NB4 (cell line): ENCODE data around the gene SUMO3.

Experiments used
- POLR2A ChIP-seq: IDR thresholded peaks from 2 replicates; pipeline ENCODE4 v1.6.1; 2011; ENCODE audit warnings: mild to moderate bottlenecking; ENCODE audit not compliant: insufficient read length; ENCODE audit errors: extremely low read depth
- TF ChIP-seq, protein P1 (sequence below): IDR thresholded peaks from one replicate; pipeline ENCODE4 v1.5.1; 2012; ENCODE audit warnings: low read depth, low read length

DNA sequence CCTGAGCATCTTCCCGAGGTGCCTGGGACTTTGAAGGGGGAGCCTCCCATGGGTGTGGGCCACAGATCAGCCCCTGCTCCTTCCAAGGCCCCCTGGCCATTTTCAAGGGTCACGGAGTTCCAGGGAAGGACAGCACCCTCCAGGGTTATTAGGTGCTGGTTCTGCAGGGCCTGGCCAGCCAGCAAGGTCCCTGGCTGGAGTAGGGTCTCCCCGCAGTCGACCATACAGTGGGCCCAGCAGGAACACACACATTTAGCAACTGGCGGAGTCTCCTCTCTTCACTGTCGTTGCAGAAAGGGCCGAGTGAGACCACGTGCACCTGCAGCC is 17.7 kb upstream of the SUMO3 start:
- TF ChIP-seq, protein P1, sequence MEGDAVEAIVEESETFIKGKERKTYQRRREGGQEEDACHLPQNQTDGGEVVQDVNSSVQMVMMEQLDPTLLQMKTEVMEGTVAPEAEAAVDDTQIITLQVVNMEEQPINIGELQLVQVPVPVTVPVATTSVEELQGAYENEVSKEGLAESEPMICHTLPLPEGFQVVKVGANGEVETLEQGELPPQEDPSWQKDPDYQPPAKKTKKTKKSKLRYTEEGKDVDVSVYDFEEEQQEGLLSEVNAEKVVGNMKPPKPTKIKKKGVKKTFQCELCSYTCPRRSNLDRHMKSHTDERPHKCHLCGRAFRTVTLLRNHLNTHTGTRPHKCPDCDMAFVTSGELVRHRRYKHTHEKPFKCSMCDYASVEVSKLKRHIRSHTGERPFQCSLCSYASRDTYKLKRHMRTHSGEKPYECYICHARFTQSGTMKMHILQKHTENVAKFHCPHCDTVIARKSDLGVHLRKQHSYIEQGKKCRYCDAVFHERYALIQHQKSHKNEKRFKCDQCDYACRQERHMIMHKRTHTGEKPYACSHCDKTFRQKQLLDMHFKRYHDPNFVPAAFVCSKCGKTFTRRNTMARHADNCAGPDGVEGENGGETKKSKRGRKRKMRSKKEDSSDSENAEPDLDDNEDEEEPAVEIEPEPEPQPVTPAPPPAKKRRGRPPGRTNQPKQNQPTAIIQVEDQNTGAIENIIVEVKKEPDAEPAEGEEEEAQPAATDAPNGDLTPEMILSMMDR: no peak
- TF ChIP-seq POLR2A: no peak
